Smooth muscle cell of trachea (primary cell): ENCODE results near the gene FGF1. TPM values are rescaled to one million over a fixed set of nuclear protein-coding genes. Genes with fewer than 3 reads are reported as not detected.

Source experiments
- total RNA-seq: library from RNA; depleted of rRNA; stranded (reverse); fragments of >200 nt; gene quantifications from 2 replicates; pipeline ENCODE4 v1.2.1, GENCODE V29; 2014

FGF1 gene
- 2.6 and 5.1 TPM in 2 replicates for total RNA-seq

DNA sequence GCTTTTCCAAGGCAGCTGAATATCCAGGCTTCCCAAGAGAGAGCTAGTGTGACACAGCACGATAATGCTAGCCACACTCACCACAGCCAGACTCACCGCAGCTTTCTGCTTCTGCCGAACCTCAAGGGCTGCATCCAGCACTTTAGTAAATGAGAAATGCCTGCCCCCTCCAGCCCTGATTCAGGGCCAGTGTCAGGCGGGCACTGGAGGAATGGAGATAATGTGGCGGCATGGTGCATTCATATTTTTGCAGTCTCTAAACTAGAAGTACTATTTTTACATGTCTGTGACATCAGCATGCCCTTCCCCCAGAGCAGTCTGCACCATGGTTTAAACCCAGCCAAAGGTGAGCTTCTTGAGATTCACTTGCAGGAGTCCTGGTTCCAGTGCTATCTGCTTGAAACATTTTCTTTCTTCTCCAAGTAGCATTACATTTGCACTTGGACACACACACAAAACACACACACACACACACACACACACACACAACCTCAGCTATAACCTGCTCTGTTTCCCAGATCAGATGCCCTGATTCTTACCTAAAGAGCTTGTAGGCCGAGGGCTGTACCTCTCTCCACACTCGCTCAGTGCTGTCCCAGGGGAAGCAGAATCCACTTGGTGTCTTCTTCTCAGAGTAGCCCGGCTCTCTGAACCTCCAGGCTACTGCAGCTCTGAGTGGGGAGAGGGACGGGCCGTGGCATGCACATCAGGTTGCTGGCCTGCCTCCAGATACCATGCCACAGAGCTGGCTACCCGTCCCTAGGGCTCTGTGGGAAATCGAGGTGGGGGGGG is at the start of gene FGF1:
Gene FGF1 (minus strand): TSS at position 673 of the 792 bp plus-strand sequence. CDS start 71,963 bp downstream, outside the sequence.

Other genes with a start within 250 kb of the FGF1 start
- 5.2 and 12.1 TPM in 2 replicates for gene ARHGAP26, start 84.3 kb upstream of the FGF1 start, total RNA-seq